ENCODE results near the gene SMIM1.
"Not testable (repeated sequence)": the region's sequence is repeated elsewhere in the genome, so short reads cannot be mapped to it uniquely, and the experiment has no call there.

Gene SMIM1

GRCh38 chr1:3807769-3808168, 35.2 kb downstream of the SMIM1 start:
- H3K27ac ChIP-seq, result no peak overlapping the region
- TF ChIP-seq CTCF (IDR thresholded peaks at IDR 0.05) (no peak), ZFX (IDR thresholded peaks at IDR 0.05; ENCODE audit: borderline replicate concordance) (no peak)

GRCh38 chr1:3809680-3810079, 37.1 kb downstream of the SMIM1 start:
- no peak for TF ChIP-seq CTCF (IDR thresholded peaks at IDR 0.05)
- no peak overlapping the region for H3K27ac ChIP-seq

- H3K27ac ChIP-seq, result not testable (repeated sequence)
Measured at GRCh38 chr1:3810149-3810761, 37.7 kb downstream of the SMIM1 start.

- no peak for TF ChIP-seq ZFX (IDR thresholded peaks at IDR 0.05; ENCODE audit: borderline replicate concordance)
- no peak for TF ChIP-seq CTCF (IDR thresholded peaks at IDR 0.05)
Measured at GRCh38 chr1:3811595-3811911, 39.0 kb downstream of the SMIM1 start.

GRCh38 chr1:3814065-3814464, 41.5 kb downstream of the SMIM1 start:
- no peak for TF ChIP-seq ZFX (IDR thresholded peaks at IDR 0.05; ENCODE audit: borderline replicate concordance)
- TF ChIP-seq CTCF (IDR thresholded peaks at IDR 0.05), result no peak
- no peak overlapping the region for H3K27ac ChIP-seq

More at GRCh38 chr1:3811595-3811911, 39.0 kb downstream of the SMIM1 start:
- no peak overlapping the region for H3K27ac ChIP-seq

- no peak overlapping the region for H3K27ac ChIP-seq
- TF ChIP-seq CTCF (IDR thresholded peaks at IDR 0.05) (no peak), ZFX (IDR thresholded peaks at IDR 0.05; ENCODE audit: borderline replicate concordance) (no peak)
Measured at GRCh38 chr1:3814771-3815561, 42.4 kb downstream of the SMIM1 start.

- TF ChIP-seq CTCF (IDR thresholded peaks at IDR 0.05) (no peak), ZFX (IDR thresholded peaks at IDR 0.05; ENCODE audit: borderline replicate concordance) (no peak)
Measured at GRCh38 chr1:3816331-3817137, 44.0 kb downstream of the SMIM1 start.

More at GRCh38 chr1:3816331-3817137, 44.0 kb downstream of the SMIM1 start:
- no peak overlapping the region for H3K27ac ChIP-seq
